GM21360 (cell line): ENCODE results near the gene PIK3CD.

ENCODE experiments used
- ATAC-seq: cut with Tn5 transposase; IDR thresholded peaks from one replicate; pipeline ENCODE4 v1.9.1; 2021; ENCODE audit warnings: mild to moderate bottlenecking, moderate library complexity; ENCODE audit not compliant: unreplicated experiment

The PIK3CD gene

GRCh38 chr1:9716404-9717192 is 65.1 kb downstream of the PIK3CD start:
- ATAC-seq: no peak

- no peak for ATAC-seq
These were observed 65.9 kb downstream of the PIK3CD start for GRCh38 chr1:9717193-9718005.

GRCh38 chr1:9718006-9718680 is 66.6 kb downstream of the PIK3CD start:
- ATAC-seq: no peak

- no peak for ATAC-seq
These were observed 68.6 kb downstream of the PIK3CD start for GRCh38 chr1:9719978-9720722.

GRCh38 chr1:9720785-9721605 is 69.5 kb downstream of the PIK3CD start:
- no peak for ATAC-seq

GRCh38 chr1:9721606-9722377 is 70.3 kb downstream of the PIK3CD start:
- no peak for ATAC-seq

- ATAC-seq: no peak
These were observed 70.8 kb downstream of the PIK3CD start for GRCh38 chr1:9722378-9722749.

- ATAC-seq: no peak
These were observed 71.7 kb downstream of the PIK3CD start for GRCh38 chr1:9723068-9723805.

- no peak for ATAC-seq
These were observed 72.4 kb downstream of the PIK3CD start for GRCh38 chr1:9723926-9724325.

- no peak for ATAC-seq
These were observed 73.4 kb downstream of the PIK3CD start for GRCh38 chr1:9724706-9725476.

GRCh38 chr1:9726406-9726805 is 74.9 kb downstream of the PIK3CD start:
- ATAC-seq: no peak

- no peak for ATAC-seq
These were observed 75.5 kb downstream of the PIK3CD start for GRCh38 chr1:9726905-9727595.

GRCh38 chr1:9728451-9729295 is 77.1 kb downstream of the PIK3CD start:
- ATAC-seq: no peak

GRCh38 chr1:9729523-9729922 is 78.0 kb downstream of the PIK3CD start:
- no peak for ATAC-seq

GRCh38 chr1:9730096-9730901 is 78.8 kb downstream of the PIK3CD start:
- ATAC-seq: no peak
